Left ventricle myocardium superior (tissue), 1 donor: ENCODE results near the gene DCX. TPM values are rescaled to one million over a fixed set of nuclear protein-coding genes. Genes with fewer than 3 reads are reported as not detected.

Experiments
- ATAC-seq: fragments of 200-7000 bp; cut with Tn5 transposase; one replicate; pipeline ENCODE4 v1.9.1; 2020; ENCODE audit warnings: mild to moderate bottlenecking, moderate library complexity
- DNase-seq: peaks from one replicate; pipeline ENCODE4 v3.0.0-alpha.2; 2020
- intact Hi-C: fragments of 100-400 bp; cut with micrococcal nuclease; formaldehyde crosslinking; loops from one replicate; pipeline ENCODE4 v1.11.0; 2022
- long read RNA-seq: library from polyadenylated mRNA; unstranded; transcript quantifications from one replicate; pipeline ENCODE4 v2.0.0, GENCODE V29; 2021
- total RNA-seq: library from RNA; stranded (reverse); fragmentation: NEBNext Ultra II Directional; extraction: Animal tissue kit (Norgen Biotek cat#: 25700); gene quantifications from one replicate; pipeline ENCODE4 v1.2.1, GENCODE V29; 2021
- donor health status: DM: no; HTN: yes; CAD: no; lungs with severe emphysema.

Gene DCX
- total RNA-seq, result not detected
- long read RNA-seq, result 0 reads

- ATAC-seq, result no peak
- DNase-seq, result no peak
- intact Hi-C loops, result no loop called here
Observed at GRCh38 chrX:111411983-111412382, at the start of gene DCX. Gene DCX (minus strand): TSS chrX:111412192. CDS start chrX:111410398, 1,794 bp downstream.

- intact Hi-C loops, result no loop called here
- no peak for ATAC-seq
- no peak for DNase-seq
Observed at GRCh38 chrX:111460607-111461006, 48.6 kb upstream of the DCX start.

GRCh38 chrX:111447298-111447697 is 35.3 kb upstream of the DCX start:
- DNase-seq (peak; percentile 13), ATAC-seq (no peak)
- intact Hi-C loops, result loop anchor here (10.0 kb wide), 1 partner anchor 182 kb away; no protein-coding TSS in a partner anchor

GRCh38 chrX:111445485-111445884 is 33.5 kb upstream of the DCX start:
- ATAC-seq, result no peak
- intact Hi-C loops, result loop anchor here (10.0 kb wide), 1 partner anchor 181 kb away; no protein-coding TSS in a partner anchor
- no peak for DNase-seq

- intact Hi-C loops, result loop anchor here (10.0 kb wide), 1 partner anchor 180 kb away; no protein-coding TSS in a partner anchor
- ATAC-seq (no peak), DNase-seq (no peak)
Observed at GRCh38 chrX:111444881-111445280, 32.9 kb upstream of the DCX start.

GRCh38 chrX:111443946-111444345 is 32.0 kb upstream of the DCX start:
- intact Hi-C loops, result loop anchor here (10.0 kb wide), 1 partner anchor 179 kb away; no protein-coding TSS in a partner anchor
- DNase-seq, result no peak
- no peak for ATAC-seq

GRCh38 chrX:111442791-111443190 is 30.8 kb upstream of the DCX start:
- ATAC-seq, result no peak
- intact Hi-C loops, result loop anchor here (10.0 kb wide), 1 partner anchor 178 kb away; no protein-coding TSS in a partner anchor
- no peak for DNase-seq

GRCh38 chrX:111435469-111435868 is 23.5 kb upstream of the DCX start:
- intact Hi-C loops, result no loop called here
- DNase-seq (no peak), ATAC-seq (no peak)

GRCh38 chrX:111431001-111431400 is 19.0 kb upstream of the DCX start:
- DNase-seq (no peak), ATAC-seq (no peak)
- intact Hi-C loops, result no loop called here

GRCh38 chrX:111411557-111411956 is 435 bp downstream of the DCX start:
- intact Hi-C loops, result no loop called here

GRCh38 chrX:111410590-111411078 is 1.4 kb downstream of the DCX start:
- ATAC-seq (no peak), DNase-seq (no peak)
- intact Hi-C loops, result no loop called here

More at GRCh38 chrX:111411557-111411956, 435 bp downstream of the DCX start:
- ATAC-seq (no peak), DNase-seq (no peak)

GRCh38 chrX:111409326-111409725 is 2.7 kb downstream of the DCX start:
- intact Hi-C loops, result no loop called here
- DNase-seq, result no peak
- ATAC-seq, result no peak

GRCh38 chrX:111407948-111408347 is 4.0 kb downstream of the DCX start:
- intact Hi-C loops, result no loop called here
- ATAC-seq (no peak), DNase-seq (no peak)

GRCh38 chrX:111402344-111402743 is 9.6 kb downstream of the DCX start:
- no peak for DNase-seq
- intact Hi-C loops, result no loop called here
- no peak for ATAC-seq

- DNase-seq (no peak), ATAC-seq (peak; percentile 73)
- intact Hi-C loops, result no loop called here
Observed at GRCh38 chrX:111395149-111395548, 16.8 kb downstream of the DCX start.

- intact Hi-C loops, result no loop called here
- ATAC-seq, result peak; percentile 83
- no peak for DNase-seq
Observed at GRCh38 chrX:111394569-111394968, 17.4 kb downstream of the DCX start.

- ATAC-seq, result no peak
- intact Hi-C loops, result no loop called here
Observed at GRCh38 chrX:111387470-111388070, 24.4 kb downstream of the DCX start.

GRCh38 chrX:111386615-111387233 is 25.3 kb downstream of the DCX start:
- intact Hi-C loops, result no loop called here
- ATAC-seq, result no peak
- DNase-seq, result no peak

More at GRCh38 chrX:111387470-111388070, 24.4 kb downstream of the DCX start:
- no peak for DNase-seq

- ATAC-seq, result no peak
- intact Hi-C loops, result no loop called here
- no peak for DNase-seq
Observed at GRCh38 chrX:111386077-111386476, 25.9 kb downstream of the DCX start.

GRCh38 chrX:111382277-111382676 is 29.7 kb downstream of the DCX start:
- intact Hi-C loops, result no loop called here
- ATAC-seq (peak; percentile 76), DNase-seq (no peak)
